B cell (primary cell): ENCODE data around the gene NAPA. TPM values are rescaled to one million over a fixed set of nuclear protein-coding genes. Genes with fewer than 3 reads are reported as not detected.

ENCODE experiments used
- ATAC-seq: fragments of 200-7000 bp; cut with Tn5 transposase; one replicate; pipeline ENCODE4 v1.10.0; 2021; ENCODE audit warnings: low read depth, mild to moderate bottlenecking, moderate number of reproducible peaks, moderate library complexity
- CTCF ChIA-PET: fragments of 350-600 bp; sonication (Branson Sonifier 250); formaldehyde crosslinking; loops from one replicate; lab custom pipeline; 2021; ENCODE audit warnings: antibody characterized with exemption, inconsistent platforms; lab: Charles Lee
- POLR2A ChIA-PET: fragments of 350-600 bp; sonication (Branson Sonifier 250); formaldehyde crosslinking; loops from one replicate; lab custom pipeline; 2021; ENCODE audit warnings: antibody characterized with exemption; lab: Charles Lee
- DNase-seq: peaks from one replicate; pipeline ENCODE4 v3.0.0; 2013
- H2AFZ ChIP-seq: 2 replicates; pipeline ENCODE4 v1.6.1; 2012; ENCODE audit warnings: mild to moderate bottlenecking, low read depth, low read length; ENCODE audit not compliant: insufficient read depth, poor library complexity, severe bottlenecking
- H3K27ac ChIP-seq, 2 donors: 1 replicate in 1 of 2; 2 replicates in 1 of 2; pipeline ENCODE4 v1.5.1; 2012 to 2013; ENCODE audit warnings: low read length in 2 of 2, mild to moderate bottlenecking in 2 of 2, moderate library complexity in 1 of 2
- H3K27me3 ChIP-seq, 4 experiments: fragments of 200-600 bp in 1 of 4; sonication (generic) in 1 of 4; replicated peaks in 1 of 4; 1 replicate in 2 of 4; 2 replicates in 2 of 4; pipeline versions ENCODE4 v1.6.1 to v1.7.0; 2013 to 2016; ENCODE audit warnings: low read length in 3 of 4, mild to moderate bottlenecking in 2 of 4, mixed read lengths in 1 of 4, moderate library complexity in 1 of 4; ENCODE audit not compliant: insufficient read depth in 4 of 4, control insufficient read depth in 3 of 4; ENCODE audit errors: control extremely low read depth in 1 of 4
- H3K36me3 ChIP-seq, 2 experiments: replicated peaks in 1 of 2; 1 replicate in 1 of 2; 2 replicates in 1 of 2; pipeline versions ENCODE4 v1.6.1 to v1.7.1; 2013; ENCODE audit warnings: low read length in 1 of 2; ENCODE audit not compliant: insufficient read depth in 2 of 2, control insufficient read depth in 1 of 2; ENCODE audit errors: control extremely low read depth in 1 of 2, extremely low read depth in 1 of 2
- H3K4me1 ChIP-seq, 2 donors: fragments of 200-600 bp in 1 of 2; sonication (generic) in 1 of 2; 1 replicate in 1 of 2; 2 replicates in 1 of 2; pipeline versions ENCODE4 v1.5.1 to v1.6.1; 2013 to 2017; ENCODE audit warnings: low read length in 2 of 2; ENCODE audit not compliant: control insufficient read depth in 2 of 2, insufficient read depth in 2 of 2
- H3K4me2 ChIP-seq: replicated peaks from 2 replicates; pipeline ENCODE3; 2012; ENCODE audit warnings: mild to moderate bottlenecking, low read depth, low read length; ENCODE audit not compliant: poor library complexity, severe bottlenecking
- H3K4me3 ChIP-seq, 5 experiments: fragments of 200-600 bp in 1 of 5; sonication (generic) in 1 of 5; 1 replicate in 3 of 5; 2 replicates in 2 of 5; pipeline versions ENCODE4 v1.5.1 to v1.7.0; 2011 to 2016; ENCODE audit warnings: low read length in 4 of 5, mild to moderate bottlenecking in 4 of 5, low read depth in 2 of 5, control low read depth in 1 of 5, moderate library complexity in 1 of 5; ENCODE audit not compliant: insufficient read depth in 1 of 5; ENCODE audit errors: control extremely low read depth in 1 of 5, extremely low read depth in 1 of 5
- H3K79me2 ChIP-seq: fragments of 200-600 bp; sonication (generic); one replicate; pipeline ENCODE4 v1.6.0; 2016; ENCODE audit warnings: low read length; ENCODE audit not compliant: control insufficient read depth, insufficient read depth
- H3K9ac ChIP-seq: fragments of 200-600 bp; sonication (generic); 2 replicates; pipeline ENCODE4 v1.6.1; 2017; ENCODE audit warnings: mild to moderate bottlenecking, low read length, moderate library complexity
- H3K9me3 ChIP-seq, 3 donors: one replicate each; pipeline versions ENCODE4 v1.6.1 to v1.7.1; 2013; ENCODE audit warnings: low read length in 2 of 3; ENCODE audit not compliant: control insufficient read depth in 2 of 3, insufficient read depth in 1 of 3; ENCODE audit errors: control extremely low read depth in 1 of 3
- H4K20me1 ChIP-seq: 2 replicates; pipeline ENCODE4 v1.6.0; 2012; ENCODE audit warnings: mild to moderate bottlenecking, low read length; ENCODE audit not compliant: insufficient read depth, control insufficient read depth, poor library complexity, severe bottlenecking
- H3K27ac Mint-ChIP-seq: one replicate; pipeline ENCODE4 v1.8.0; 2021; ENCODE audit warnings: mixed read lengths
- H3K27me3 Mint-ChIP-seq: one replicate; pipeline ENCODE4 v1.8.0; 2021; ENCODE audit warnings: mixed read lengths
- H3K4me1 Mint-ChIP-seq: one replicate; pipeline ENCODE4 v1.8.0; 2021; ENCODE audit warnings: mixed read lengths
- H3K4me3 Mint-ChIP-seq: one replicate; pipeline ENCODE4 v1.8.0; 2021; ENCODE audit warnings: mixed read lengths
- H3K9me3 Mint-ChIP-seq: one replicate; pipeline ENCODE4 v1.8.0; 2022; ENCODE audit warnings: mixed read lengths; ENCODE audit not compliant: insufficient read depth
- CTCF ChIP-seq: fragments of 200-600 bp; IDR thresholded peaks from one replicate; pipeline ENCODE4 v1.8.0; 2022; ENCODE audit warnings: antibody characterized with exemption, mild to moderate bottlenecking
- EZH2 ChIP-seq: IDR thresholded peaks from 2 replicates; pipeline ENCODE4 v1.6.1; 2012; ENCODE audit warnings: borderline replicate concordance, low read depth, mild to moderate bottlenecking, moderate library complexity, low read length; ENCODE audit not compliant: insufficient read depth, poor library complexity, severe bottlenecking
- WGBS: methylation state at CpG from one replicate; pipeline ENCODE4 v1.1.5; 2013; ENCODE audit warnings: missing lambda C conversion rate; ENCODE audit not compliant: insufficient coverage; 5-methylcytosine and 5-hydroxymethylcytosine counted together
- intact Hi-C: fragments of 100-400 bp; cut with micrococcal nuclease; formaldehyde crosslinking; loops from one replicate; pipeline ENCODE4 v1.10.0; 2022
- polyA plus RNA-seq: library from polyadenylated mRNA; depleted of rRNA; stranded (reverse); fragments of >200 nt; gene quantifications from 2 replicates; pipeline ENCODE4 v1.2.3, GENCODE V29; 2012
- total RNA-seq, 2 donors: library from RNA; stranded (reverse); fragments of 120-200 nt in 1 of 2; gene quantifications; 1 replicate in 1 of 2; 2 replicates in 1 of 2; pipeline versions ENCODE4 v1.2.3 to v1.2.4, GENCODE V29; 2013 to 2022

NAPA gene
- total and polyA plus RNA-seq, 2 donors (not counting 1 experiment from before 2014, with no cell fraction given) = 66.8 to 86.5 TPM

- H3K4me3 Mint-ChIP-seq = peak overlapping the region; percentile 96
Observed at GRCh38 chr19:47483200-47483599, 31.7 kb downstream of the NAPA start.

More at GRCh38 chr19:47483200-47483599, 31.7 kb downstream of the NAPA start:
- no peak for TF ChIP-seq EZH2
- no peak for TF ChIP-seq CTCF
- Histone ChIP-seq H3K27ac (no peak overlapping the region), H3K79me2 (no peaks in the 10 kb centered on the region), H3K27me3 (no peaks in the 10 kb centered on the region), H3K9me3 (no peaks in the 10 kb centered on the region), H3K36me3 (no peaks in the 10 kb centered on the region), H4K20me1 (no peaks in the 10 kb centered on the region), H2AFZ (peak overlapping the region; percentile 82), H3K4me2 (peak overlapping the region; percentile 78), H3K4me3 (peak overlapping the region in 3 of 5 experiments; percentile 79 to 83 (median 81)), H3K9ac (peak overlapping the region; percentile 72), H3K4me1 (peaks cover 33 to 44% of the 10 kb centered on the region in 2 donors)
- POLR2A ChIA-PET = interaction anchor here (0.6 to 1.6 kb wide), 3 partner anchors 32 to 686 kb away, joined by 3 to 14 read pairs (median 8); partner anchors contain the start of gene NAPA
- intact Hi-C loops = loop anchor here (10.0 kb wide), 1 partner anchor 122 kb away; the partner anchor contains the start of gene BICRA
- no peak for DNase-seq
- Mint-ChIP-seq H3K27me3 (no peaks in the 10 kb centered on the region), H3K27ac (peak overlapping the region; percentile 61), H3K9me3 (no peaks in the 10 kb centered on the region), H3K4me1 (peaks cover 41% of the 10 kb centered on the region)
- CTCF ChIA-PET = interaction anchor here (0.9 to 3.4 kb wide), 9 partner anchors 29 to 217 kb away, joined by 3 to 22 read pairs (median 4); partner anchors contain the start of genes DHX34 and NAPA
- no peak for ATAC-seq
- 99% methylated on average over 8 of the region's 15 CpGs for WGBS
